A549 treated with Hydrocortisone at 1 μM for 4 hours (cell line): ENCODE measurements around the gene PBX2. TPM values are rescaled to one million over a fixed set of nuclear protein-coding genes. Genes with fewer than 3 reads are reported as not detected.

ENCODE experiments used
- total RNA-seq: library from RNA; stranded (reverse); fragments of 200-300 nt; extraction: Qiagen RNA extraction; gene quantifications from 5 replicates; pipeline ENCODE4 v1.2.3, GENCODE V29; 2022

Gene PBX2, protein sequence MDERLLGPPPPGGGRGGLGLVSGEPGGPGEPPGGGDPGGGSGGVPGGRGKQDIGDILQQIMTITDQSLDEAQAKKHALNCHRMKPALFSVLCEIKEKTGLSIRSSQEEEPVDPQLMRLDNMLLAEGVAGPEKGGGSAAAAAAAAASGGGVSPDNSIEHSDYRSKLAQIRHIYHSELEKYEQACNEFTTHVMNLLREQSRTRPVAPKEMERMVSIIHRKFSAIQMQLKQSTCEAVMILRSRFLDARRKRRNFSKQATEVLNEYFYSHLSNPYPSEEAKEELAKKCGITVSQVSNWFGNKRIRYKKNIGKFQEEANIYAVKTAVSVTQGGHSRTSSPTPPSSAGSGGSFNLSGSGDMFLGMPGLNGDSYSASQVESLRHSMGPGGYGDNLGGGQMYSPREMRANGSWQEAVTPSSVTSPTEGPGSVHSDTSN
- total RNA-seq = 13.5 to 17.2 TPM (median 15.7 TPM) in 5 replicates

GRCh38 chr6:32190054-32190851, at the start of gene PBX2:
Gene PBX2 (minus strand): TSS chr6:32190202. CDS start chr6:32189915, 287 bp downstream.

DNA sequence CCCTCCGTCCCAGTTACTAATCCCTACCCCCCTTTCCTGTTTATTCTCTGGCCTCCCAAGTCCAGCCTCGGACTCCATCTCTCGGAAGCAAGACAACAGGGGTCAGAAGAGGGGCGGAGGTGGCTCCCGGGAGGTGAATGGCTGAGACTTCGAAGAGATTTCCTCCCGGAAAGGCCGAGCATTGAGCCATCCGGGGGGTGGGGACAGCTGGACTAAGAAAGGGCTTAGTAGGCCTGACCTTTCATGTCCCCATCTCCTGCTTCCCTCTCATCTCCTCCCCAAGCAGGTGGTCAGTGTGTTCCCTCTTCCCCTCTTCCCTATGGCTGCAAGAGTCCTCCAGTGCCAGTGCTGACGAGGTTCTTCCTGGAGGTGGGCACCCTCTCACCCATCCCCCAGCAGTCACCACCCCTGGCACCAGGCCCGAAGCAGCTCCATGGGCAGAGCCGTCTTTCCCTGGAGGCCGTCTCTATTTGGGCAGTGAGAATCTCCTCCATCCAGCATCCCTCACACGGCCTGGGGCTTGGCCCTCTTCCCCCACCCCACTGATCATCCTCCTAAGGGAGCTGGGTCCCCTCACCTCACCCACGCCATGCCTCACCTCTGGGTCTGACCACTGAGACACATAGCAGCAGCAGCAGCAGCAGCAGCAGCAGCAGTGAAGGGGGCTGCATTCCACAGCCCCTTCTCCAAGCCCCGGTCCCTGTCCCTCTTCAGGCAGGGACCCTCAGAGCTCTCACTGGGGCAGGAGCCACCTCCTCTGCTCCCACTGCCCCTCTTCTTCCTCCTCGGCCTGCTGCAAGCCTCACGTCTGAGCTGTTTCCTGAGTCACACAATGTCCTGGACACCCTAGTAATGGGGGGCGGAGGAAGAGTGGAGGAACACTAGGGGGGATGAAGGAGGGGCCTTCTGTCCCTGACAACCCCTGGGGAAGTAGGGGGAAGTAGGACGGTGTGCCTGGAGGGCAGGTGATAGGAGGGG, 33.5 kb upstream of the PBX2 start, which contains the start of gene NOTCH4:
Gene NOTCH4, minus strand, starts transcription at position 810 of the 978 bp plus-strand sequence. Its CDS starts 139 bp downstream, at position 671.

GRCh38 chr6:32192608-32193039, 2.6 kb upstream of the PBX2 start, which contains the start of gene GPSM3:
Gene GPSM3 (minus strand): TSS chr6:32192643. CDS start chr6:32192513, 130 bp downstream.

GRCh38 chr6:32184084-32184640, 5.8 kb downstream of the PBX2 start, which contains the start of gene AGER:
Gene AGER (minus strand): TSS chr6:32184253. CDS start chr6:32184222, 31 bp downstream.

GRCh38 chr6:32177788-32178546, 12.0 kb downstream of the PBX2 start, which contains the start of gene RNF5:
Gene RNF5 (plus strand): TSS chr6:32178405. CDS start chr6:32178512, 107 bp downstream.

GRCh38 chr6:32175711-32176475, 14.1 kb downstream of the PBX2 start, which contains the start of gene AGPAT1:
Gene AGPAT1 (minus strand): TSS chr6:32176084. CDS start chr6:32171496, 4,588 bp downstream.

GRCh38 chr6:32164295-32164694, 25.7 kb downstream of the PBX2 start, which contains the start of gene EGFL8:
Gene EGFL8 (plus strand): TSS chr6:32164595. CDS start chr6:32166166, 1,571 bp downstream.

GRCh38 chr6:32153564-32154513, 36.2 kb downstream of the PBX2 start, which contains the start of gene PPT2:
Gene PPT2 (plus strand): TSS chr6:32154141. CDS start chr6:32154595, 454 bp downstream.

DNA sequence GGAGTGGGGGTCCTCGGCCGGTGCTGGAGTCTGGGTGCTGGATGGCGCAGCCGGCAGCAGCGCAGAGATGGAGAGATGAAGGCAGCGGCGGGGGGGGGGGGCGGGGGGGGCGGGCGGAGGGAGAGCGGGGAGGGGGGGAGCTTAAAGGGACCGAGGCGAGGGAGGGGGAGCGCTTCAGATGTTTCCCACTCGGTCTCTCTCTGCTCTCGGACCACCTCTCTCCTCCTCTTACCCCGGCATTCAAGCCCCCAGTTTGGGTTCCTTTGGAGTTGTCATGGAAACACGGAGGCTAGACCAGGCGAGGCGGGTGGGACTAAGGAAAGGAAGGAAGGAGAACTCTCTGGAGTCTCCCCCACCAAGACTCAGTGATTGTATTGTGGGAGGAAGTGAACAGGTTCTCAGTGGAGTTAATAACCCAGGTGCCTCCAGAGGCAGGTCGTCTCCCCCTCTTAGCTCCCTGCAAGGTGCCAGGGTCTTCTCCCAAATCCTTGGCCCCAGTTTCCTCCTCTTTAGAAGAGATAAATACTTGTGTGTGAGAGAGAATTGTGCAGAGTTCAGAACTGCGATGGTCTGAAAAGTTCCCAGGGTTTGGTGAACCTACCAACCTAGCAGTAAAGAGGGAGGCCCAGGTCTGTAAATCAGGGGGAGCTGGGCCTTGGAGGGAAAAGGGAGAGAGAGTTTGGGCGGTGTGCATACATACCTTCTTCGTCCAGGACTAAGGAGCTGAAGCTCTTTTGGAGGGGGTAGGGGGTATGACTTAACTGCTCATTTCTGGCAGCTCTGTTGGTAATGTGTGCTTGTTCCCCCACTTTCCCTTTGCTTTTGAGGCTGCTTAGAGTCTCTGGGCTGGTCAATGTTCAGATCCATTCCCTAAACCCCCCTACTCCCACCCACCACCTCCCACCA, 37.9 kb downstream of the PBX2 start, which contains the start of gene PRRT1:
Gene PRRT1, minus strand, starts transcription at position 77 of the 906 bp plus-strand sequence. CDS start 112 bp downstream, outside the sequence.

Other genes with a start within 250 kb of the PBX2 start
- 1.7 to 2.3 TPM (median 1.9 TPM) in 5 replicates for gene CFB, start 244.1 kb downstream of the PBX2 start, total RNA-seq
- 73.7 to 87.1 TPM (median 76.9 TPM) in 5 replicates for gene NELFE, start 231.2 kb downstream of the PBX2 start, total RNA-seq
- 21.3 to 24.7 TPM (median 23.3 TPM) in 5 replicates for gene SKIC2, start 231.0 kb downstream of the PBX2 start, total RNA-seq
- gene DXO, start 218.1 kb downstream of the PBX2 start, total RNA-seq = 10.4 to 12.4 TPM (median 11.6 TPM) in 5 replicates
- 0.79 to 1.5 TPM (median 0.85 TPM) in 5 replicates for gene C4A, start 208.1 kb downstream of the PBX2 start, total RNA-seq
- 0.35 to 0.93 TPM (median 0.67 TPM) in 5 replicates for gene C4B, start 175.4 kb downstream of the PBX2 start, total RNA-seq
- gene CYP21A2, start 151.8 kb downstream of the PBX2 start, total RNA-seq = not detected in 5 replicates
- gene TNXB, start 80.9 kb downstream of the PBX2 start, total RNA-seq = 0.32 to 0.66 TPM (median 0.52 TPM) in 5 replicates
- gene ATF6B, start 62.0 kb downstream of the PBX2 start, total RNA-seq = 31.1 to 34.2 TPM (median 32.9 TPM) in 5 replicates
- 6.2 to 7.1 TPM (median 6.7 TPM) in 5 replicates for gene FKBPL, start 59.9 kb downstream of the PBX2 start, total RNA-seq
- 0.56 to 1.0 TPM (median 0.63 TPM) in 5 replicates for gene PRRT1, start 38.3 kb downstream of the PBX2 start, total RNA-seq
- 6.9 to 8.9 TPM (median 8.3 TPM) in 5 replicates for gene PPT2, start 36.1 kb downstream of the PBX2 start, total RNA-seq
- 0.69 to 2.5 TPM (median 1.8 TPM) in 5 replicates for gene EGFL8, start 25.6 kb downstream of the PBX2 start, total RNA-seq
- gene AGPAT1, start 14.1 kb downstream of the PBX2 start, total RNA-seq = 38.0 to 40.4 TPM (median 39.4 TPM) in 5 replicates
- 34.1 to 48.8 TPM (median 44.7 TPM) in 5 replicates for gene RNF5, start 11.8 kb downstream of the PBX2 start, total RNA-seq
- gene AGER, start 5.9 kb downstream of the PBX2 start, total RNA-seq = 1.2 to 2.3 TPM (median 1.6 TPM) in 5 replicates
- 0.23 to 0.47 TPM (median 0.45 TPM) in 5 replicates for gene GPSM3, start 2.4 kb upstream of the PBX2 start, total RNA-seq
- gene NOTCH4, start 33.9 kb upstream of the PBX2 start, total RNA-seq = 0.57 to 0.80 TPM (median 0.75 TPM) in 5 replicates
- gene TSBP1, start 181.7 kb upstream of the PBX2 start, total RNA-seq = not detected in 5 replicates
- not detected in 5 replicates for gene BTNL2, start 217.0 kb upstream of the PBX2 start, total RNA-seq
- not detected in 5 replicates for gene HLA-DRA, start 249.7 kb upstream of the PBX2 start, total RNA-seq